ENCODE measurements around the gene CMIP.
A peak's percentile ranks its signal among the peaks of the same experiment; 100 is the strongest.

Gene CMIP

DNA sequence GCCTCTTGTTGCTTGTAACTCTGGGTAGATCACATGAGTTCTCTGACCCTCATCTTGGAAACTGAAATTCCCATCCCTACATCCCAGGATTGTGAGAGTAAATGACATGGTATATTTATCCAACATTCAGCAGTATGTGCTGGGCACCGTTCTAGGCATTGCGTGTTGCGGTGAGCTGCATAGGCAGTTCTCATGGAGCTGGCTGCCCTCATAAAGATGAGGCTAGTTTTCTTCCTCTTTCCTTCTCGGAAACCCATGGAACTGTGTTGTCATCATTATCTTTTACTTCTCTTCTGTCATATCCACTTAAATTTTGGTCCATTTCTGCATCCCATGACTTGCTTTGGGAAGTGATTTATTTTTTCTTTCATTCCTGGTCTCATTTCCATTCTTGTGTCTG is 17.2 kb downstream of the CMIP start:
- no peak overlapping the region for H3K4me3 ChIP-seq (replicated peaks in 1 of 2; ENCODE audit: low read depth in 2 of 2, low read length in 2 of 2)
- DNase-seq (ENCODE audit: low read depth in 2 of 2), result no peak
- TF ChIP-seq, protein P1, sequence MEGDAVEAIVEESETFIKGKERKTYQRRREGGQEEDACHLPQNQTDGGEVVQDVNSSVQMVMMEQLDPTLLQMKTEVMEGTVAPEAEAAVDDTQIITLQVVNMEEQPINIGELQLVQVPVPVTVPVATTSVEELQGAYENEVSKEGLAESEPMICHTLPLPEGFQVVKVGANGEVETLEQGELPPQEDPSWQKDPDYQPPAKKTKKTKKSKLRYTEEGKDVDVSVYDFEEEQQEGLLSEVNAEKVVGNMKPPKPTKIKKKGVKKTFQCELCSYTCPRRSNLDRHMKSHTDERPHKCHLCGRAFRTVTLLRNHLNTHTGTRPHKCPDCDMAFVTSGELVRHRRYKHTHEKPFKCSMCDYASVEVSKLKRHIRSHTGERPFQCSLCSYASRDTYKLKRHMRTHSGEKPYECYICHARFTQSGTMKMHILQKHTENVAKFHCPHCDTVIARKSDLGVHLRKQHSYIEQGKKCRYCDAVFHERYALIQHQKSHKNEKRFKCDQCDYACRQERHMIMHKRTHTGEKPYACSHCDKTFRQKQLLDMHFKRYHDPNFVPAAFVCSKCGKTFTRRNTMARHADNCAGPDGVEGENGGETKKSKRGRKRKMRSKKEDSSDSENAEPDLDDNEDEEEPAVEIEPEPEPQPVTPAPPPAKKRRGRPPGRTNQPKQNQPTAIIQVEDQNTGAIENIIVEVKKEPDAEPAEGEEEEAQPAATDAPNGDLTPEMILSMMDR (IDR thresholded peaks at IDR 0.05; ENCODE audit: low read depth, low read length), result no peak

DNA sequence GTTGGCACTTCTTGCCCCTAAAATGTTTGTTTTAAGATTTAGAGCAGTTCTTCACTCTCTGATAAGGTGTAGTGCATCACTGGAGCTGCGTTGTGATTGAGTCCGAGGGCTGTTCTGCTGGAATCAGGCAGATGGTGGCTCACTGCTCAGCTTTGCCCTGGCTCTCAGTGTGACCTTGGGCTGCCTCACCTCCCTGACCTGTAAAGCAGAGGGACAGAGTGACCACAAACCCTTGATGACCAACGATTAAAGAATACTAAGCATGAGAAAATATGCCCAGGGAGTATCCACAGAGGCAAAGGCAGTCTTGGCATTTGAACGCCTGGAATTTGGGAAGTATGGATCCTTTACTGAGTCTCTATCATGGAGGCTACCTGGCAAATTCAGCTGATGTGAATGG is 18.1 kb downstream of the CMIP start:
- DNase-seq (ENCODE audit: low read depth in 2 of 2), result no peak
- no peak overlapping the region for H3K4me3 ChIP-seq (replicated peaks in 1 of 2; ENCODE audit: low read depth in 2 of 2, low read length in 2 of 2)
- TF ChIP-seq, protein P1 (IDR thresholded peaks at IDR 0.05; ENCODE audit: low read depth, low read length), result no peak

DNA sequence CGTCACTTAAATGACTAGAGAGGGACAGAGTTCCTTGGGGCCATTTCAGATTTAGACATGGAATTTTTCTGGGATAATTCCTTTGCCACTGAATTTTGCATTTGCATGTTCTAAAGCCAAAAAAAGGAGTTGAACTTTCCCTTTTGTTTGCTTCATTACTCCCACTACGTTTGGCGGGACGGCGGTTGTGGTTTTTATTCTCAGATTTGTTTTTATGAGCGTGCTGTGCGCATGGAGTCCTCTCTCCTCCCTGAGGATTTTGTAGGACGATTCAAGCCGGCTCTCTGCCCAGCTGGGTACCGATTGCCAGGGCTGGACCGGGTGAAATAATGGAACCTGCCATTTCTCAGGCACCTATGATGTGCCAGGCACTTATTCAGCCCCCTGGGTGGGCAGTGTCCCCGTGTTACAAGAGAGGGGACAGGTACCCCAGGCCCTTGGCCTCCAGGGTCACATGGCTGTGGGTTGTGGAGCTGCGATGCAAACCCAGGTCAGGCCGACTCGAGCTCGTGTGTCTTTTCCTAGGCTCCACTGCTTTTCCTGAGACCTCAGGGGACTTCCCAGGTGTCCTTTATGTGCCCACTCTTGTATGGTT is 18.8 kb downstream of the CMIP start:
- no peak for DNase-seq (ENCODE audit: low read depth in 2 of 2)
- TF ChIP-seq, protein P1 (IDR thresholded peaks at IDR 0.05; ENCODE audit: low read depth, low read length), result no peak
- no peak overlapping the region for H3K4me3 ChIP-seq (replicated peaks in 1 of 2; ENCODE audit: low read depth in 2 of 2, low read length in 2 of 2)

GRCh38 chr16:81464279-81464678 is 19.7 kb downstream of the CMIP start:
- TF ChIP-seq, protein P1 (IDR thresholded peaks at IDR 0.05; ENCODE audit: low read depth, low read length), result no peak
- no peak for DNase-seq (ENCODE audit: low read depth in 2 of 2)
- no peak overlapping the region for H3K4me3 ChIP-seq (replicated peaks in 1 of 2; ENCODE audit: low read depth in 2 of 2, low read length in 2 of 2)

- TF ChIP-seq, protein P1 (IDR thresholded peaks at IDR 0.05; ENCODE audit: low read depth, low read length), result no peak
- DNase-seq (ENCODE audit: low read depth in 2 of 2), result no peak
- H3K4me3 ChIP-seq (replicated peaks in 1 of 2; ENCODE audit: low read depth in 2 of 2, low read length in 2 of 2), result no peak overlapping the region
Observed at GRCh38 chr16:81465375-81465943, 20.9 kb downstream of the CMIP start.

- TF ChIP-seq, protein P1 (IDR thresholded peaks at IDR 0.05; ENCODE audit: low read depth, low read length), result no peak
- peak; percentile 30 to 35 for DNase-seq (ENCODE audit: low read depth in 2 of 2)
- H3K4me3 ChIP-seq (replicated peaks in 1 of 2; ENCODE audit: low read depth in 2 of 2, low read length in 2 of 2), result no peak overlapping the region
Observed at GRCh38 chr16:81466356-81466980, 21.9 kb downstream of the CMIP start.

Measured in cardiac fibroblast (primary cell).